Epithelial cell of esophagus (primary cell): ENCODE measurements around the gene OSBPL5.

Experiments used
- DNase-seq: peaks from one replicate; pipeline ENCODE4 v3.0.0; 2010; ENCODE audit warnings: low read depth
- H3K4me3 ChIP-seq: 2 replicates; pipeline ENCODE4 v1.5.1; 2011; ENCODE audit warnings: mild to moderate bottlenecking, low read length, control low read depth
- TF ChIP-seq, protein P1 (sequence below): IDR thresholded peaks from 2 replicates; pipeline ENCODE4 v1.5.1; 2011; ENCODE audit warnings: low read depth, mild to moderate bottlenecking, low read length, control low read depth, inconsistent platforms; ENCODE audit not compliant: insufficient read depth; ENCODE audit errors: missing control alignments

Gene OSBPL5, protein sequence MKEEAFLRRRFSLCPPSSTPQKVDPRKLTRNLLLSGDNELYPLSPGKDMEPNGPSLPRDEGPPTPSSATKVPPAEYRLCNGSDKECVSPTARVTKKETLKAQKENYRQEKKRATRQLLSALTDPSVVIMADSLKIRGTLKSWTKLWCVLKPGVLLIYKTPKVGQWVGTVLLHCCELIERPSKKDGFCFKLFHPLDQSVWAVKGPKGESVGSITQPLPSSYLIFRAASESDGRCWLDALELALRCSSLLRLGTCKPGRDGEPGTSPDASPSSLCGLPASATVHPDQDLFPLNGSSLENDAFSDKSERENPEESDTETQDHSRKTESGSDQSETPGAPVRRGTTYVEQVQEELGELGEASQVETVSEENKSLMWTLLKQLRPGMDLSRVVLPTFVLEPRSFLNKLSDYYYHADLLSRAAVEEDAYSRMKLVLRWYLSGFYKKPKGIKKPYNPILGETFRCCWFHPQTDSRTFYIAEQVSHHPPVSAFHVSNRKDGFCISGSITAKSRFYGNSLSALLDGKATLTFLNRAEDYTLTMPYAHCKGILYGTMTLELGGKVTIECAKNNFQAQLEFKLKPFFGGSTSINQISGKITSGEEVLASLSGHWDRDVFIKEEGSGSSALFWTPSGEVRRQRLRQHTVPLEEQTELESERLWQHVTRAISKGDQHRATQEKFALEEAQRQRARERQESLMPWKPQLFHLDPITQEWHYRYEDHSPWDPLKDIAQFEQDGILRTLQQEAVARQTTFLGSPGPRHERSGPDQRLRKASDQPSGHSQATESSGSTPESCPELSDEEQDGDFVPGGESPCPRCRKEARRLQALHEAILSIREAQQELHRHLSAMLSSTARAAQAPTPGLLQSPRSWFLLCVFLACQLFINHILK

DNA sequence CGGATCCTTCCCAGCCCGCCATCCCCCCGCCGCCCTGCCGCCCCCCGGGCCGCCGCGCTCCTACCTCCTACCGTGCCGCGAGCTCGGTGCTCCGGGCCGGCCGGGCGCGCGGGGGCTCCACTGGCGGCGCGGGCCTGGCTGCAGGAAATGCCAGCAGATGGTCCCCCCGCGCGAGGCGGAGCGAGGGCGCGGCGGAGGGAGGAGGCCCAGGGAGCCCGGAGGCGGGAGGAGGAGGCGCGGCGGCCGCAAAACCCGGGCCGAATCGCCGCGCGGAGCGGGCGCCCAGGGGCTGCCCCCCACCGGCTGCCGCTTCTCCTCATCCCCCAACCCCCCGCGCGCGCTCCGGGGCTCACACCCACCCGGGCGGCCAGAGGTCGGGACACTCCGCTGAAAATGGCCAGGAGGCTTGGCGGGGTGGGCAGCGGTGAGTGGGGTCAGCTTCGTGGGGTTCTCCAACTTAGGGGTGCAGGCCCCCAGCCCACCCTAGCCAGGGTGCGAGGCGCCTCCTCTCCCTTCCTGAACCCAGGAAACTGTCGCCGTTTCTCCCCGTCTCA lies at the start of gene OSBPL5:
OSBPL5 (minus strand) TSS at position 159 of the 554 bp plus-strand sequence. CDS start 36,162 bp downstream, outside the sequence.
- DNase-seq: peak; percentile 68
- TF ChIP-seq, protein P1, sequence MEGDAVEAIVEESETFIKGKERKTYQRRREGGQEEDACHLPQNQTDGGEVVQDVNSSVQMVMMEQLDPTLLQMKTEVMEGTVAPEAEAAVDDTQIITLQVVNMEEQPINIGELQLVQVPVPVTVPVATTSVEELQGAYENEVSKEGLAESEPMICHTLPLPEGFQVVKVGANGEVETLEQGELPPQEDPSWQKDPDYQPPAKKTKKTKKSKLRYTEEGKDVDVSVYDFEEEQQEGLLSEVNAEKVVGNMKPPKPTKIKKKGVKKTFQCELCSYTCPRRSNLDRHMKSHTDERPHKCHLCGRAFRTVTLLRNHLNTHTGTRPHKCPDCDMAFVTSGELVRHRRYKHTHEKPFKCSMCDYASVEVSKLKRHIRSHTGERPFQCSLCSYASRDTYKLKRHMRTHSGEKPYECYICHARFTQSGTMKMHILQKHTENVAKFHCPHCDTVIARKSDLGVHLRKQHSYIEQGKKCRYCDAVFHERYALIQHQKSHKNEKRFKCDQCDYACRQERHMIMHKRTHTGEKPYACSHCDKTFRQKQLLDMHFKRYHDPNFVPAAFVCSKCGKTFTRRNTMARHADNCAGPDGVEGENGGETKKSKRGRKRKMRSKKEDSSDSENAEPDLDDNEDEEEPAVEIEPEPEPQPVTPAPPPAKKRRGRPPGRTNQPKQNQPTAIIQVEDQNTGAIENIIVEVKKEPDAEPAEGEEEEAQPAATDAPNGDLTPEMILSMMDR: no peak
- H3K4me3 ChIP-seq: peak within 1 kb of the TSS; percentile 72

DNA sequence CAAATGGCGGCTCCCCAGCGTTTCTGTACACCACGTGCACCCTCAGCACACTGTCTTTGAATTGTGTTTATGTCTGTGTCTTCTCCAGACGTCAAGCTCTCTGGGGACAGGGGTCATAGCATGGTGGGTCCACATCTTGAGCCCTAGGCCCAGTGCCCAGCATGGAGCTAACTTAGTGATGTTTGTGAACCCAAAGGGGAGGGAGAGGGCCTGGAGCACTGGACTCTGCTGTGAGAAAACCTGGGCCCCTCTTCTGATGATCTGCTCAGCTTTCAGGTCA lies 49.2 kb upstream of the OSBPL5 start:
- TF ChIP-seq, protein P1: no peak
- no peak for DNase-seq
- H3K4me3 ChIP-seq: no peak overlapping the region

DNA sequence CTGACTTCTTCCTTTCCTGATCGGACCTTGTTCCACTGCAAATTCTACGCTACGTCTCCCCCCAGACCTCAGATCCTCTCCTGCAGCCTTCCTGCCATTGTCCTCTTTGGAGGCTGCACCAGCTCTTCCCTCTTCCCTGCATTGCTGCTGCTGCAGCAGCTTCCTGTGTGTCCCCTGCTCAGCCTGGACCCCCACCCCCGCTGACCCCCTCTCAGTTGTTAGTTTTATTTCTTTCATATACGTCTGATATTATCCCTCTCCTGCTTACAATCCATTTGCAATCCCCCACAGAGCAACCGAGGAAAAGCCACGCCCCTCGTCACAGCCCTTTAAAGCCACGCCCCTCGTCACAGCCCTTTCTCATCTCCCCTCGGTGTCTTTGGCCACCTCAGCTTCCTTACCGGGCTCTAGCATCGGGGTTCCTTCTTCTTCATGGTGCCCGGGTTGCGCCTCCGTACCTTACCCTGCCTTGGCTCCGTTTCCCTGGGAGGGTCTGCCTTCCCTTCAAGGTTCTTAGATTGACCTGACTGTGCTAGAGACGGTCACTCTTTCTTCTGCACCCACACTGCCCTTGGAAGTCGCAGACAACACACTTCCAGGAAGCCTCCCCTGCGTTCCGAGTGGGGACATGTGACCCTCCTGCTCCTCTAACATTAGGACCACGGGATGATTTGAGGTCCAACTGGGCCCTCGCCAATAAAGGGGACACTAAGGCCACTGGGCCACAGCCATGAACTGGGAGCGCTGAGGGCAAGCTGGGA lies 48.7 kb upstream of the OSBPL5 start:
- no peak for DNase-seq
- TF ChIP-seq, protein P1: no peak
- no peak overlapping the region for H3K4me3 ChIP-seq

DNA sequence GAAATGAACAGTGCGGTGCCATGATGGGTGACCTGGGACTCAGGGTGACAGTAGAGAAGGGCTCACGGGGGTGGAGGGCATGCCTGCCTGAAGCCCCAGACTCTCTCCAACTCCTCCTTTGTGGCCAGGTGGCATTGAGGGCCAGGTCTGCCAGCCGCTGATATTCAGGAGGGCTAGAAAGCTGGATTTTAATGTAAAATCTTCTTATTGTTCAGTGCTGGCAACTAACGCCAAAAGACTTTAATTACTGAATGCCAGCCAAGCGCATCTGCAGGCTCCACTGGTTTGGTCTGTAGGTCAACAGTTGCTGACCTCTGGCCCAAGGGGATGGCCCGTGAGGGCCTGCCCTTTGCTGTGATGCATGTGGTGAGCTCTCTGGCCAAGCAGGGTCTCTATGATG lies 43.2 kb upstream of the OSBPL5 start:
- DNase-seq: no peak
- TF ChIP-seq, protein P1: no peak

DNA sequence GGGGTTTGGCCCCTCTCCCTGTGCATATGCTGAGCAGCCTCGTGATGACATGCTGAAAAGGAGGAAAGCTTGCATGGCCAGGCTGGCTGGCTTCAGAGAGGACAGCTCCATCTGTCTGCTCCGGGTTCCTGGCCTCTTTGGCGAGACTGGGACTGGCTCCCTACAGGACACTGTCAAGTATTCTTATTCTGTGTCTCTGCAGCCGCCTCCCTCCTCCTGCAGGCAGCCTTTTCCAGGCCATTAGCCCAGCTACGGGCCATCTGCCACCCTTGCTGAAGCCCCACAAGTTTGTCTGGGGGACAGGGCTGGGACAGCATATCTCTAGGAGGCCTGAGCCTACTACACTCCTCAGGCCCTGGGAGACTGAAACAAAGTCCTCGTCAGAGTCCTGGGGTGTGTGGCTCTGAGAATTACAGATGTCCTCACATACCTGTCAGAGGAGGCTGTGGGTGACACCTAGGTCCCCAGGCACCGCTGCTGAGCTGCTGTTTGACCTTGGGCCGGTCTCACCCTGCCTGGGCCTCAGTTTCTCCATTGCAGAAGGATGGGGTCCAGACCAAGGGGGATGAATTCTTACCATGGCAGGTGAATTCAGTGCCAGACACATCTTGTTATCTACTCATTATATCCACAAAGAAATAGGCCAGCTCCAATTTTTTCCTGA lies 42.5 kb upstream of the OSBPL5 start:
- H3K4me3 ChIP-seq: no peak overlapping the region
- TF ChIP-seq, protein P1: no peak
- DNase-seq: no peak

More for the DNA sequence above, 43.2 kb upstream of the OSBPL5 start:
- no peak overlapping the region for H3K4me3 ChIP-seq

DNA sequence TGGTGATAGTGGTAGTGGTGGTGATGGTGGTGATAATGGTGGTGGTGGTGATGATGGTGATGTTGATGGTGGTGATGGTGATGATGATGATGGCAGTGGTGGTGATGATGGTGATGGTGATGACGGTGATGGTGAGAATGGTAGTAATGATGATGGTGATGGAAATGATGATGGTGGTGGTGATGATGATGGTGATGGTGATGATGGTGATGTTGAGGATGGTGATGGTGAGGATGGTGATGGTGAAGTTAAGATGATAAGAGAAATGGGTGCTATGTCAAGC lies 41.8 kb upstream of the OSBPL5 start:
- H3K4me3 ChIP-seq: no peak overlapping the region
- TF ChIP-seq, protein P1: no peak
- no peak for DNase-seq
